ENCODE measurements around the gene TMEM253.

TMEM253 gene

DNA sequence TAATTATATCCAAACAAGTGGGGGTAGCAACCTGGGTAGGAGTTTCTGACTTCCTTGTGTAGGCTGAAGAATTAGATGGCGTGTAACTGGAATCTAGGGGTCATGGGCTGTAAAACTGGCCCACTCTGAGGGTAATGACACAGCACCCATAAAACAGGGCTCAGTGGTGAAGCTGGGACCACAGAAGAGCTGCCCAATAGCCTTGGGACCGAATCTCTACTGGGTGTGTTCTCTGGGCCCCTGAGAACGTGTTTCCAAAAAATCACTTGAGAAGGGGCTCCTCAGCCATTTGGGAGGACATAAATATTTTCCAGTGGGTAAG lies 39.6 kb upstream of the TMEM253 start:
- no peak overlapping the region for H3K4me3 ChIP-seq (ENCODE audit: low read depth, low read length)
- no peak for DNase-seq
- no peaks in the 10 kb centered on the region for H3K36me3 ChIP-seq
- H3K27me3 ChIP-seq: no peaks in the 10 kb centered on the region
- H3K4me1 ChIP-seq: no peaks in the 10 kb centered on the region
- H3K9me3 ChIP-seq: no peaks in the 10 kb centered on the region
- TF ChIP-seq CTCF (IDR thresholded peaks at IDR 0.05; ENCODE audit: low read depth, low read length): no peak

DNA sequence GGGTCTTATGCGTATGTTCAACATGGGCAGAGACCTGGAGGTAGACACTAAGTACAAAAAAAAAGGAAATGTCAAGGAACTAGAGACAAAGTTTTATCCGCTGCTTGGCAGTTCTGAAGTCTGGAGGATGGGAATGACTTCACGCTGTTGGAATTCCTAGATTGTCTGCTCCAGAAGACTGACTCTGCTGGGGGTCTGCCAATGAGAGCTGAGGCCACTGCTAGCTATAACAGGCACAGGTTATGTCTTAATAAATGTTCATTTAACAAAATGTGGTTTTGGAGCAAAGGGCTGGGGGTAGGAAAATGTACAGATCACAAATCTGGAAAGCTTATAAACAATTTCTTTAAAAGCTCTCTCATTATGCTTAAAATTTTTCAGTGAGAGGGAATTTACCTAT lies 37.4 kb upstream of the TMEM253 start:
- Histone ChIP-seq H3K9me3 (no peaks in the 10 kb centered on the region), H3K4me3 (ENCODE audit: low read depth, low read length) (no peak overlapping the region), H3K36me3 (no peaks in the 10 kb centered on the region), H3K27me3 (no peaks in the 10 kb centered on the region), H3K4me1 (no peaks in the 10 kb centered on the region)
- DNase-seq: no peak
- TF ChIP-seq CTCF (IDR thresholded peaks at IDR 0.05; ENCODE audit: low read depth, low read length): no peak

DNA sequence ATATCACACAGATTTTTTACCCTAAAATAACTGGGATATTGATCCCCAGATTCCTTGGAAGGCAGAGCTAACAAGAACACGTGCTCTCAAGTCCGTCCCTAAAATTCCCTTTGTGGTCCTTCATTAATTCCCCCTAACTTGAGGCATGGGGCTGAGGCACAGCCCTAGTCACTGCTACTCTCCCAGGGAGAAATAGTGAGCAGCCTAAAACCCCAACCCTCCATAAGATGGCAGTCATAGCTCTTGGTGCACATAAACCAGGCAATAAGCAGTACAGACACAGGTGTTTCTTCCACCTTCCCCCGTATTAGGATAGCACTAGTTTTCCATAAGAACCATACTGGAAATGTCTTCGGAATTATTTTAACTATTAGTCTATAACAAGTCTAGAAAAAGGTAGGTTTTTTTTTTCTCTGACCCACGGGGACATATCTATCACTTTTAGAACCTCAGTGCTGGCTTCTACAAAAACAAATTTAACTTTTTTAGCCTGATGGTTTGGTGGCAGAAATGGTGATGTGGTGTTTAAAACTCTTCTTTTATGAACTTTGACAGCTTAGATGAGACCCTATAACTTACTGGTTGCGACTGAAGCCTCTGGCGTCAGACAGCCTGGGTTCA lies 33.9 kb upstream of the TMEM253 start:
- TF ChIP-seq CTCF (IDR thresholded peaks at IDR 0.05; ENCODE audit: low read depth, low read length): peak; percentile 55
- no peak for DNase-seq
- Histone ChIP-seq H3K9me3 (no peaks in the 10 kb centered on the region), H3K36me3 (no peaks in the 10 kb centered on the region), H3K4me3 (ENCODE audit: low read depth, low read length) (no peak overlapping the region), H3K27me3 (peaks cover 12% of the 10 kb centered on the region), H3K4me1 (peaks cover 9% of the 10 kb centered on the region; the same call in 1 of the 2 replicates)

- peak; percentile 79 for TF ChIP-seq CTCF (IDR thresholded peaks at IDR 0.05; ENCODE audit: low read depth, low read length)
These were observed 32.1 kb upstream of the TMEM253 start for GRCh38 chr14:21068521-21069387.

DNA sequence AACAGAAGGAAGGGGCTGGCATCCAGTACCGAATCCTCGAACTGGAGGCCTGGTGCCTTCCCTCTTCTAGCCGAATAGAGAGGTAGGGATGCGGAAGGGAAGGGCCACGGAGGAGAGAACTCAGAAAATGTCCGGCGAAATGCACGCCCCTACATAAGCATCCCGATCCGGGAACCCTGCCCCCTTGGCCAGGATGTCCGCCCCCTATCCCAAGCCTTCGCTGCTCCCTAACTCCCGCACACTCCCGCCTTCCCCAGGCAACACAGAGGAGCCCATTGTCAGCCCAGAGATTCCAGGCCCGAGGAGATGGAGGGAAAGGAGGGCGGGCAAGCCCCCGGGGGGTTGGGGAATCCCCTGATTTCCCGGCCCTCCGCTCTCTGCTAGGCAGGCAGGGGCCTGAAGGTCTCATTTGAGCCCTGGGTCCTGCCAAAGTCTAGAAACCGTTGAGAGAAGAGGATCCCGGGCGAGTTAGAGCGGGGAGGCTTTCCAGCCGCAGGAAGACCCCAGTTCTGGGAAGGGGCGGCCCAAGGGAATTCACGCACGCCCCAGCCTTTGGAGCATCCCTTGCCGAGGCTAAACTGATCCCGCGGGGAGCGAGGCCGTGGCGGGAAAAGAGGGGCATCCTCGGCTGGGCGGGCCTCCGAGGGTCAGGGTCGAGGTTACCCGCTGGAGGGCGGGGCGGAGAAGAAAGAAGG lies 31.3 kb upstream of the TMEM253 start:
- Histone ChIP-seq H3K36me3 (no peaks in the 10 kb centered on the region; the same call in 1 of the 2 replicates), H3K9me3 (no peaks in the 10 kb centered on the region), H3K27me3 (peaks cover 12% of the 10 kb centered on the region), H3K4me3 (ENCODE audit: low read depth, low read length) (peak overlapping the region; percentile 84), H3K4me1 (peaks cover 12% of the 10 kb centered on the region; the same call in 1 of the 2 replicates)
- TF ChIP-seq CTCF (IDR thresholded peaks at IDR 0.05; ENCODE audit: low read depth, low read length): no peak
- DNase-seq: peak; percentile 33

More at GRCh38 chr14:21068521-21069387, 32.1 kb upstream of the TMEM253 start:
- Histone ChIP-seq H3K27me3 (peaks cover 12% of the 10 kb centered on the region), H3K36me3 (no peaks in the 10 kb centered on the region; the same call in 1 of the 2 replicates), H3K9me3 (no peaks in the 10 kb centered on the region), H3K4me3 (ENCODE audit: low read depth, low read length) (peak overlapping the region; percentile 84), H3K4me1 (peaks cover 12% of the 10 kb centered on the region; the same call in 1 of the 2 replicates)
- DNase-seq: peak; percentile 74
